ENCODE data around the gene MEF2C. TPM values are rescaled to one million over a fixed set of nuclear protein-coding genes. Genes with fewer than 3 reads are reported as not detected.

MEF2C gene
- total and polyA plus RNA-seq, 2 of the 13 experiments (the other 11 are each of a cell fraction or from before 2014, with no cell fraction given): 0.02 TPM; not detected in 1

DNA sequence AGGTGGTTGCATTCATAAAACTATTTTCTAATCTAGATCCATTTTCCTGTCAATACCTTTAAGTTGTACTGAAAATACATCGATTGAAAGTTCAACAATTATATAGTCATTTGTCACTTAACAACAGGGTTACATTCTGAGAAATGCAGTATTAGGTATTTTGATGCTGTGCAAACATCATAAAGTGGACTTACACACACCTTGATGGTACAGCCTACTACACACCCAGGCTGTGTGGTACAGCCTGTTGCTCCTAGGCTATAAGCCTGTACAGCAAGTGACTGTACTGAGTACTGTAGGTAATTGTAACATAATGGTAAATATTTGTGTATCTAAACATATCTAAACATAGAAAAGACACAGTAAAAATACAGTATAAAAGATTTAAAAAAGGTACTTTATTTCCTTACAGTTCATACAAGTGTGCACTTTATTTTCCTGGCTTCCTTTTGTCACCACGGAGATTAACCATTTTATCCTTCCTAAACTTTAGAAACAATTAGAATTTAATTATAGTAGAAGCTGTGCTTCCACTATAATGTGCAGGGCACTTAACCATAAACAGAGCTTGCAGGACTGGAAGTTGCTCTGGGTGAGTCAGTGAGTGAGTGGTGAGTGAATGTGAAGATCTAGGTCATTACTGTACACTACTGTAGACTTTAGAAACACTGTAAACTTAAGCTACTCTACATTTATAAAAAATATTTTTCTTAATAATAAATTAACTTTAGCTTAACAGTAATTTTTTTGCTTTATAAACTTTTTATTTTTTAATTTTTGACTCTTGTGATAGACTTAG is 42.9 kb upstream of the MEF2C start:
- in situ Hi-C loops (cut with HindIII; ENCODE audit: extremely low pct_ligation_motif_present, low pct_unique_long_range_greater_than_20kb) (no loop called here), intact Hi-C loops (cut with micrococcal nuclease; ENCODE audit: unreplicated experiment) (no loop called here)
- Histone ChIP-seq H3K9ac (ENCODE audit: insufficient read depth, low read depth, low read length) (no peak overlapping the region), H3K9me3 (ENCODE audit: low read length) (no peaks in the 10 kb centered on the region), H3K4me3 (replicated peaks in 1 of 3; ENCODE audit: insufficient read depth in 1 of 3, low read depth in 2 of 3, low read length in 3 of 3) (no peak overlapping the region), H3K4me2 (ENCODE audit: low read depth, low read length) (no peak overlapping the region), H3K27me3 (ENCODE audit: control insufficient read depth in 1 of 2, insufficient read depth in 2 of 2, low read length in 2 of 2) (no peaks in the 10 kb centered on the region), H2AFZ (ENCODE audit: low read length) (no peak overlapping the region), H3K79me2 (ENCODE audit: insufficient read depth, low read length) (no peaks in the 10 kb centered on the region), H3K4me1 (ENCODE audit: insufficient read depth, low read length) (no peaks in the 10 kb centered on the region), H3K27ac (ENCODE audit: extremely low read length, insufficient read depth, low read length) (no peak overlapping the region), H4K20me1 (ENCODE audit: insufficient read depth, low read length) (no peaks in the 10 kb centered on the region), H3K36me3 (replicated peaks in 1 of 2; ENCODE audit: control insufficient read depth in 1 of 2, insufficient read depth in 2 of 2, low read length in 2 of 2) (no peaks in the 10 kb centered on the region)
- no peak for FAIRE-seq
- 0% methylated on average over 2 of the region's 2 CpGs for WGBS (ENCODE audit: low lambda C conversion rate)
- no TSS peak for BruUV-seq (replicated peaks)
- CTCF ChIA-PET (ENCODE audit: low intra/inter-chr PET ratio, low total read pairs): no interaction called here
- ATAC-seq: no peak
- DNase-seq (ENCODE audit: low spot score): no peak
- POLR2A ChIA-PET: no interaction called here
- TF ChIP-seq GPN1 (CRISPR knock-in tag; IDR thresholded peaks at IDR 0.05; ENCODE audit: borderline replicate concordance) (no peak), SP1 (IDR thresholded peaks at IDR 0.05) (no peak), SP1 (CRISPR knock-in tag; IDR thresholded peaks at IDR 0.05) (no peak), CAMTA2 (CRISPR knock-in tag; IDR thresholded peaks at IDR 0.05; ENCODE audit: borderline replicate concordance) (no peak), ZFP41 (CRISPR knock-in tag; IDR thresholded peaks at IDR 0.05; ENCODE audit: borderline replicate concordance) (no peak), CSRNP1 (CRISPR knock-in tag; IDR thresholded peaks at IDR 0.05) (no peak), ATF1 (CRISPR knock-in tag; IDR thresholded peaks at IDR 0.05) (no peak), PITX1 (CRISPR knock-in tag; IDR thresholded peaks at IDR 0.05) (no peak), DPF2 (CRISPR knock-in tag; IDR thresholded peaks at IDR 0.05; ENCODE audit: borderline replicate concordance, low read depth) (no peak), PHF20 (CRISPR knock-in tag; IDR thresholded peaks at IDR 0.05) (no peak), ZBTB46 (CRISPR knock-in tag; IDR thresholded peaks at IDR 0.05; ENCODE audit: borderline replicate concordance) (no peak), SNAI1 (CRISPR knock-in tag; IDR thresholded peaks at IDR 0.05; ENCODE audit: borderline replicate concordance) (no peak)
- TF ChIP-seq, protein P1, sequence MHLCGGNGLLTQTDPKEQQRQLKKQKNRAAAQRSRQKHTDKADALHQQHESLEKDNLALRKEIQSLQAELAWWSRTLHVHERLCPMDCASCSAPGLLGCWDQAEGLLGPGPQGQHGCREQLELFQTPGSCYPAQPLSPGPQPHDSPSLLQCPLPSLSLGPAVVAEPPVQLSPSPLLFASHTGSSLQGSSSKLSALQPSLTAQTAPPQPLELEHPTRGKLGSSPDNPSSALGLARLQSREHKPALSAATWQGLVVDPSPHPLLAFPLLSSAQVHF (CRISPR knock-in tag; IDR thresholded peaks at IDR 0.05): no peak
- TF ChIP-seq, protein P2, sequence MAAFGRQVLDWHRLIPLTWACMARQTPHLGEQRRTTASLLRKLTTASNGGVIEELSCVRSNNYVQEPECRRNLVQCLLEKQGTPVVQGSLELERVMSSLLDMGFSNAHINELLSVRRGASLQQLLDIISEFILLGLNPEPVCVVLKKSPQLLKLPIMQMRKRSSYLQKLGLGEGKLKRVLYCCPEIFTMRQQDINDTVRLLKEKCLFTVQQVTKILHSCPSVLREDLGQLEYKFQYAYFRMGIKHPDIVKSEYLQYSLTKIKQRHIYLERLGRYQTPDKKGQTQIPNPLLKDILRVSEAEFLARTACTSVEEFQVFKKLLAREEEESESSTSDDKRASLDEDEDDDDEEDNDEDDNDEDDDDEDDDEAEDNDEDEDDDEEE (CRISPR knock-in tag; IDR thresholded peaks at IDR 0.05): no peak
- TF ChIP-seq, protein P3, sequence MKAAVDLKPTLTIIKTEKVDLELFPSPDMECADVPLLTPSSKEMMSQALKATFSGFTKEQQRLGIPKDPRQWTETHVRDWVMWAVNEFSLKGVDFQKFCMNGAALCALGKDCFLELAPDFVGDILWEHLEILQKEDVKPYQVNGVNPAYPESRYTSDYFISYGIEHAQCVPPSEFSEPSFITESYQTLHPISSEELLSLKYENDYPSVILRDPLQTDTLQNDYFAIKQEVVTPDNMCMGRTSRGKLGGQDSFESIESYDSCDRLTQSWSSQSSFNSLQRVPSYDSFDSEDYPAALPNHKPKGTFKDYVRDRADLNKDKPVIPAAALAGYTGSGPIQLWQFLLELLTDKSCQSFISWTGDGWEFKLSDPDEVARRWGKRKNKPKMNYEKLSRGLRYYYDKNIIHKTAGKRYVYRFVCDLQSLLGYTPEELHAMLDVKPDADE (CRISPR knock-in tag; IDR thresholded peaks at IDR 0.05): no peak
- TF ChIP-seq, protein P4, sequence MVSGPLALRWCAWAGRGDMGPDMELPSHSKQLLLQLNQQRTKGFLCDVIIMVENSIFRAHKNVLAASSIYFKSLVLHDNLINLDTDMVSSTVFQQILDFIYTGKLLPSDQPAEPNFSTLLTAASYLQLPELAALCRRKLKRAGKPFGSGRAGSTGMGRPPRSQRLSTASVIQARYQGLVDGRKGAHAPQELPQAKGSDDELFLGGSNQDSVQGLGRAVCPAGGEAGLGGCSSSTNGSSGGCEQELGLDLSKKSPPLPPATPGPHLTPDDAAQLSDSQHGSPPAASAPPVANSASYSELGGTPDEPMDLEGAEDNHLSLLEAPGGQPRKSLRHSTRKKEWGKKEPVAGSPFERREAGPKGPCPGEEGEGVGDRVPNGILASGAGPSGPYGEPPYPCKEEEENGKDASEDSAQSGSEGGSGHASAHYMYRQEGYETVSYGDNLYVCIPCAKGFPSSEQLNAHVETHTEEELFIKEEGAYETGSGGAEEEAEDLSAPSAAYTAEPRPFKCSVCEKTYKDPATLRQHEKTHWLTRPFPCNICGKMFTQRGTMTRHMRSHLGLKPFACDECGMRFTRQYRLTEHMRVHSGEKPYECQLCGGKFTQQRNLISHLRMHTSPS (CRISPR knock-in tag; IDR thresholded peaks at IDR 0.05; ENCODE audit: low read depth): no peak
